Measurements from ENCODE around the gene TBC1D17. TPM values are rescaled to one million over a fixed set of nuclear protein-coding genes. Genes with fewer than 3 reads are reported as not detected.

Gene TBC1D17
- total and polyA plus RNA-seq, 2 of the 13 experiments (the other 11 are each of a cell fraction or from before 2014, with no cell fraction given), result 9.7 to 16.9 TPM

- H3K27ac ChIP-seq (ENCODE audit: extremely low read length, insufficient read depth, low read length), result no peak overlapping the region
- TF ChIP-seq ZNF619 (CRISPR knock-in tag; IDR thresholded peaks at IDR 0.05), result no peak
- no peak for TF ChIP-seq HDAC1 (CRISPR knock-in tag; IDR thresholded peaks at IDR 0.05)
- no peak for TF ChIP-seq PAXIP1 (CRISPR knock-in tag; conservative IDR thresholded peaks at IDR 0.05)
- no peak for TF ChIP-seq RNF2 (conservative IDR thresholded peaks at IDR 0.05; ENCODE audit: low read depth)
- no peak for TF ChIP-seq BCL6 (CRISPR knock-in tag; IDR thresholded peaks at IDR 0.05)
- TF ChIP-seq ARID3A (IDR thresholded peaks at IDR 0.05; ENCODE audit: low read depth, low read length), result no peak
- no peak for TF ChIP-seq ZNF24 (IDR thresholded peaks at IDR 0.05)
- TF ChIP-seq FOXK1 (CRISPR knock-in tag; IDR thresholded peaks at IDR 0.05; ENCODE audit: borderline replicate concordance, low read depth), result no peak
- TF ChIP-seq, protein P1, sequence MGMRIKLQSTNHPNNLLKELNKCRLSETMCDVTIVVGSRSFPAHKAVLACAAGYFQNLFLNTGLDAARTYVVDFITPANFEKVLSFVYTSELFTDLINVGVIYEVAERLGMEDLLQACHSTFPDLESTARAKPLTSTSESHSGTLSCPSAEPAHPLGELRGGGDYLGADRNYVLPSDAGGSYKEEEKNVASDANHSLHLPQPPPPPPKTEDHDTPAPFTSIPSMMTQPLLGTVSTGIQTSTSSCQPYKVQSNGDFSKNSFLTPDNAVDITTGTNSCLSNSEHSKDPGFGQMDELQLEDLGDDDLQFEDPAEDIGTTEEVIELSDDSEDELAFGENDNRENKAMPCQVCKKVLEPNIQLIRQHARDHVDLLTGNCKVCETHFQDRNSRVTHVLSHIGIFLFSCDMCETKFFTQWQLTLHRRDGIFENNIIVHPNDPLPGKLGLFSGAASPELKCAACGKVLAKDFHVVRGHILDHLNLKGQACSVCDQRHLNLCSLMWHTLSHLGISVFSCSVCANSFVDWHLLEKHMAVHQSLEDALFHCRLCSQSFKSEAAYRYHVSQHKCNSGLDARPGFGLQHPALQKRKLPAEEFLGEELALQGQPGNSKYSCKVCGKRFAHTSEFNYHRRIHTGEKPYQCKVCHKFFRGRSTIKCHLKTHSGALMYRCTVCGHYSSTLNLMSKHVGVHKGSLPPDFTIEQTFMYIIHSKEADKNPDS (CRISPR knock-in tag; IDR thresholded peaks at IDR 0.05), result no peak
- no peak for TF ChIP-seq ZNF33B (CRISPR knock-in tag; IDR thresholded peaks at IDR 0.05)
- TF ChIP-seq CEBPB (IDR thresholded peaks at IDR 0.05; ENCODE audit: borderline replicate concordance, low read depth, low read length), result no peak
- TF ChIP-seq FOSL2 (CRISPR knock-in tag; IDR thresholded peaks at IDR 0.05), result no peak
- no peak for TF ChIP-seq SIX4 (CRISPR knock-in tag; IDR thresholded peaks at IDR 0.05)
- H3K9me3 ChIP-seq (ENCODE audit: low read length), result no peaks in the 10 kb centered on the region
- peaks cover 21 to 45% of the 10 kb centered on the region in 2 experiments for H3K36me3 ChIP-seq (replicated peaks in 1 of 2; ENCODE audit: control insufficient read depth in 1 of 2, insufficient read depth in 2 of 2, low read length in 2 of 2)
- H4K20me1 ChIP-seq (ENCODE audit: insufficient read depth, low read length), result no peaks in the 10 kb centered on the region
- H3K9ac ChIP-seq (ENCODE audit: insufficient read depth, low read depth, low read length), result no peak overlapping the region
- intact Hi-C loops (cut with micrococcal nuclease; ENCODE audit: unreplicated experiment), result no loop called here
- CTCF ChIA-PET (ENCODE audit: low intra/inter-chr PET ratio, low total read pairs), result no interaction called here
- ATAC-seq (no peak), DNase-seq (ENCODE audit: low spot score) (no peak), FAIRE-seq (no peak)
- WGBS (ENCODE audit: low lambda C conversion rate), result 96% methylated on average over 7 of the region's 8 CpGs
- no peak overlapping the region for H2AFZ ChIP-seq (ENCODE audit: low read length)
- in situ Hi-C loops (cut with HindIII; ENCODE audit: extremely low pct_ligation_motif_present, low pct_unique_long_range_greater_than_20kb), result no loop called here
- H3K4me2 ChIP-seq (ENCODE audit: low read depth, low read length), result no peak overlapping the region
- no peaks in the 10 kb centered on the region for H3K79me2 ChIP-seq (ENCODE audit: insufficient read depth, low read length)
- no peaks in the 10 kb centered on the region for H3K27me3 ChIP-seq (ENCODE audit: control insufficient read depth in 1 of 2, insufficient read depth in 2 of 2, low read length in 2 of 2)
- no TSS peak for BruUV-seq (replicated peaks)
- no peaks in the 10 kb centered on the region for H3K4me1 ChIP-seq (ENCODE audit: insufficient read depth, low read length)
- H3K4me3 ChIP-seq (replicated peaks in 1 of 3; ENCODE audit: insufficient read depth in 1 of 3, low read depth in 2 of 3, low read length in 3 of 3), result no peak overlapping the region
- POLR2A ChIA-PET, result no interaction called here
Observed at GRCh38 chr19:49829200-49829599, 48.3 kb upstream of the TBC1D17 start.
